Muscle layer of duodenum (tissue), 2 donors: ENCODE results near the gene DNM1L.

Experiments used
- H3K27ac ChIP-seq: one replicate; pipeline ENCODE4 v1.7.0; 2013; ENCODE audit warnings: mild to moderate bottlenecking, low read length
- H3K27me3 ChIP-seq: one replicate; pipeline ENCODE4 v1.7.0; 2013; ENCODE audit warnings: low read depth, mild to moderate bottlenecking, control low read depth, low read length
- H3K36me3 ChIP-seq, 2 donors: one replicate each; pipeline ENCODE4 v1.7.0; 2013; ENCODE audit warnings: low read length in 2 of 2, control low read depth in 1 of 2, mild to moderate bottlenecking in 1 of 2; ENCODE audit not compliant: insufficient read depth in 2 of 2, control insufficient read depth in 1 of 2
- H3K4me1 ChIP-seq, 2 donors: one replicate each; pipeline ENCODE4 v1.7.0; 2013; ENCODE audit warnings: low read length in 2 of 2, mild to moderate bottlenecking in 2 of 2, control low read depth in 1 of 2, moderate library complexity in 1 of 2; ENCODE audit not compliant: insufficient read depth in 2 of 2, control insufficient read depth in 1 of 2
- H3K4me3 ChIP-seq, 2 donors: one replicate each; pipeline ENCODE4 v1.7.0; 2013; ENCODE audit warnings: low read length in 2 of 2, low read depth in 1 of 2, mild to moderate bottlenecking in 1 of 2
- H3K9me3 ChIP-seq, 2 donors: one replicate each; pipeline ENCODE4 v1.7.0; 2013; ENCODE audit warnings: low read length in 2 of 2, control low read depth in 1 of 2, mild to moderate bottlenecking in 1 of 2; ENCODE audit not compliant: control insufficient read depth in 1 of 2
- donor health status: healthy.

DNM1L gene

DNA sequence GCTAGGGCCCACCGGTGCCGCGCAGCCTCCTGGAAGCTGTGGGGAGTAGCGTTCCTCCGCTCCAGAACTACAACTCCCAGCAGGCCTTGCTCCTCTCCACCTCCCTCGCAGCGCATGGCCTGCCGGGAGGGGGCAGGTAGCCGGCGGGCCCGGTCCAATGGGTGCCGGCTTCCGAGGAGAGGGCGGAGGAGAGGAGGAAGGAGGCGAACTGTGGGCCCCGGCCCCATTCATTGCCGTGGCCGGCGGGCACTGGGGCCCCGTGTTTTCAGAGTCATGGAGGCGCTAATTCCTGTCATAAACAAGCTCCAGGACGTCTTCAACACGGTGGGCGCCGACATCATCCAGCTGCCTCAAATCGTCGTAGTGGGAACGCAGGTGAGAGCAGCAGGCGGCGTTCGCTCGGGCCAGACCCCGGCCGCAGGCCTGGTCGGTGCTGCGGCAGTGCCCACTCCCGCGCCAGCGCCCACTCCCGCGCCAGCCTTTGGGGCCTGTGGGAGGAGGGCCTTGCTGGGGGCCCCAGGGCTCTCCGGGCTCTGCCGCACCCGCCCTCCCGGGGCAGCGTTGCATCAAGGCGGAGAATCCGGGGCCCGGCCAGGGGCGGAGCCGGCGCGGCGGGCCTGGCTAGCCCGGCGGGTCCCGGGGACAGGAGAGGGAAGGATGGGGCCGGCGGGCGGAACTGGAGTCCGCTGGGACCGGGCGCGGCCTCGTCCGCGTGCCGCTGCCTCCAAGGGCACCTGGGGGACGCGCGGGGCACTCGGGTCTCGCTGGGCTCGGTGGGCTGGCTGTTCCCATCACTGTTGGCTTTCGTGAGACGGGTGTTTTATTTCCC lies at the start of gene DNM1L:
Gene DNM1L (plus strand): TSS at position 211 of the 829 bp plus-strand sequence. CDS start 63 bp downstream, at position 274.
- Histone ChIP-seq H3K4me3 (peak within 1 kb of the TSS; percentile 81 to 88), H3K9me3 (no peaks in the 10 kb centered on the region), H3K4me1 (peaks cover 0 to 10% of the 10 kb centered on the region in 2 donors), H3K27ac (peak within 1 kb of the TSS; percentile 92), H3K36me3 (peaks cover 0 to 6% of the 10 kb centered on the region in 2 donors), H3K27me3 (no peaks in the 10 kb centered on the region)

DNA sequence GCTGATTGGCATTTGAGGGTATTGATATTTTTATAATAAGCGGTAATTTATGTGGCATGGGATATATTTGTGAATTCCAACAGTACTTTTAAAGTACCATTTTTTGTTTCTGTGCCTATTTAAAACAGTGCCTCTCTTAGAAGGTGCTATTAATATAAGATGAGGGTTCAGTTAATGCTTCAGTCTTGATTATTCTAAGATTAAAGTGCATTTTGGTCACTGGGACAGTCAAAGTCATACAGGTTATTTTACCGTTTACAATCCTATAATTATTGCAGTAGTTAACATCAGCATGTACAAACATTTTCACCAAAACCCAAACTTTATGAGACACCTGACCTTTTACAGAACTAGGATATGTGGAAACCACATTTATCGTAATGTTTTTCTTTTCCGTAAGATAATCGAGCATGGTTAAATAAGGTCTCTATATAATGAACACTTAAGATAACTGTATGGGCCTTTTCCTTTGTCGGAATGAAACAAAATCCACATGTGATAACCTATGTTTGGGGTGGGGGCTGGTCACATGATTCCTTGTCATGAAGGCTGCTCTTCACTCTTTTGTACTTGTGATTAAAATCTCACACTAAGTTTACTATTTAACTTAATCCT lies 37.7 kb upstream of the DNM1L start:
- H3K9me3 ChIP-seq, result no peaks in the 10 kb centered on the region
- H3K36me3 ChIP-seq, result peaks cover 33 to 46% of the 10 kb centered on the region in 2 donors
- no peak overlapping the region for H3K27ac ChIP-seq
- no peaks in the 10 kb centered on the region for H3K27me3 ChIP-seq
- H3K4me3 ChIP-seq, result no peak overlapping the region
- no peaks in the 10 kb centered on the region for H3K4me1 ChIP-seq

DNA sequence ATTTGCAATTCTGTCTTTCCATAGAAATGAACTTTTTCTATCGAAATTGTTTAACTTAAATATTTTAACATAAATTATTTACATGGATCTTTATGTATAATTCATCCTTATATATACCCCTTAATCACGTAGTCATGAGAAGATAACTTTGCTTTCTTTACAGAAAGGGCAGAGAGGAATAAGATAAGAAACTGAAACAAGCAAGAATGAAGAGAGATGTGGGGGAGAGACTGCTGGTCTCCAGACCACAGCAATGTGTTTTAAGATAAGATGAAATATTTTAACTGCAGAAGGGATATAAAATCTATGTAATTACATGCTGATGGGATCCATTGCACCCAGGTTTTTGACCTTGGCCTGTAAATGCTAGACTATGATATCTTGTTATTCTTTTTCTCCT lies 34.7 kb upstream of the DNM1L start:
- H3K36me3 ChIP-seq, result peaks cover 25 to 31% of the 10 kb centered on the region in 2 donors

DNA sequence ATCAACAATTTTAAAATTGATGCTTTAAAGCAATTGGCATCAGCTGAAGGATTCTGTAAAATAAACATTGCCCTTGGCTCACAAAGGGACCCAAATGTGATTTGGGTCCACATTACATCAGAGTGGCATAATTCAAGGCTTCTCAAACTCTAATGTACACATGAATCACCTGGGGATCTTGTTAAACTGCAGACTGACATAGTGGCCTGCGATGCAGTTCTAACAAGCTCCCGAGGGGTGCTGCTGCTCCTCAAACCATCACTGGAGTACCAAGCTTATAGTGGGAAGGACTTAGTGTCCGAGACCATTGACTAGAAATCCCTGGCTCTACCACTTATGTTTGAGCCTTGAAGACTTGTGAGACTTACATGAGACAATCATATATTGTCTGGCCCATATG lies 31.8 kb upstream of the DNM1L start:
- no peak overlapping the region for H3K4me3 ChIP-seq
- peaks cover 6 to 11% of the 10 kb centered on the region in 2 donors for H3K36me3 ChIP-seq
- H3K27me3 ChIP-seq, result no peaks in the 10 kb centered on the region
- no peak overlapping the region for H3K27ac ChIP-seq
- H3K4me1 ChIP-seq, result no peaks in the 10 kb centered on the region
- H3K9me3 ChIP-seq, result no peaks in the 10 kb centered on the region

More for the DNA sequence above, 34.7 kb upstream of the DNM1L start:
- H3K27me3 ChIP-seq, result no peaks in the 10 kb centered on the region
- H3K9me3 ChIP-seq, result no peaks in the 10 kb centered on the region
- H3K4me3 ChIP-seq, result no peak overlapping the region
- no peak overlapping the region for H3K27ac ChIP-seq
- H3K4me1 ChIP-seq, result no peaks in the 10 kb centered on the region

DNA sequence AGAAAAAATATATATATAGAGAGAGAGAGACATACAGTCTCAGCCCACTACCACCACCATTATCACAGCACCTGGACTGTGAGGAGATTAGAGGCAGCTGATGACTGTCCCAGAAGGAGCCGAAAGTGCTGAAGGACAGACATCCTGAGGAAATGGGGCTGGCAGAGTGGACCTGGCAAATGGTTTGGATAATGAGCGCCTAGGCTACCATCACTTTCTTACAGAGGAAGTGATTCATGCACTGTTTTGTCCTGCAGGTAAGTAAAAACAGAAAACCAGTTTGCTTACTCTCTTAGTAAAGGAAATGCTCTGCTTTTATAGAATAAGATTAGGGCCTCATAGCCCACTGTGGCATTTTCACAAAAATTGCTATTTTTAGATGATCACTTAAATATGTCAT lies 28.6 kb upstream of the DNM1L start:
- Histone ChIP-seq H3K27me3 (no peaks in the 10 kb centered on the region), H3K4me3 (no peak overlapping the region), H3K36me3 (peaks cover 0 to 5% of the 10 kb centered on the region in 2 donors), H3K27ac (no peak overlapping the region), H3K4me1 (no peaks in the 10 kb centered on the region), H3K9me3 (no peaks in the 10 kb centered on the region)

DNA sequence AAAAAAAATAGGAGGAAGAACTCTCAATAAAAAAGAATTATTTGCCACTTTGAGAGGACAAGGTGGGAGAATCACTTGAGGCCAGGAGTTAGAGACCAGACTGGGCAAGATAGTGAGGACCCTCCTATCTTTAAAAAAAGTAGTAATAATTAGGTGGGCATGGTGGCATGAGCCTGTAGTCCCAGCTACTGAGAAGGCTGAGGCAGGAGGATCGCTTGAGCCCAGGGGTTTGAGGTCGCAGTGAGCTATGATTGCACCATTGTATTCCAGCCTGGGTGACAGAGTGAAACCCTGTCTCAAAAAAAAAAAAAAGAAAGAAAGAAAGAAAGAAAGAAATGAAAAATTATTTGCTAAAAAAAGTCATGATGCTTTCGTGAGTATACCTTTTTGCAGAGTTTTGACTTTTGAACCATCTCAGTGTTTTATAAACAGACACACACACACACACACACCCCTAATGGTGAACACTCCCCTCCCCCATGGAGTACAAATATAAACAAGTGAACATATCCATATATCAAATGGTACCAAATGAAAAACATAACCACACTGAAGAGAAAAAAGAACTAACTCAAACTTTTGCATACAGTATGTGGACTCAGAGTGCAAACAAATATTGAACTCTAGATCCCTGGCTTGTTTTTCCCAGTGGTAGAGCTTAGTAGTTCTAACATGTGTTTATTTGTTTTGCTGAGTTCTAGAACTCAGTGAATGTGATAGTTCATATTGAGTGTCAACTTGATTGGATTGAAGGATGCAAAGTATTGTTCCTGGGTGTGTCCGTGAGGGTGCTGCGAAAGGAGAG lies 27.7 kb upstream of the DNM1L start:
- Histone ChIP-seq H3K9me3 (no peaks in the 10 kb centered on the region), H3K4me3 (no peak overlapping the region), H3K27ac (no peak overlapping the region), H3K4me1 (no peaks in the 10 kb centered on the region), H3K27me3 (no peaks in the 10 kb centered on the region), H3K36me3 (peaks cover 0 to 1% of the 10 kb centered on the region in 2 donors)

DNA sequence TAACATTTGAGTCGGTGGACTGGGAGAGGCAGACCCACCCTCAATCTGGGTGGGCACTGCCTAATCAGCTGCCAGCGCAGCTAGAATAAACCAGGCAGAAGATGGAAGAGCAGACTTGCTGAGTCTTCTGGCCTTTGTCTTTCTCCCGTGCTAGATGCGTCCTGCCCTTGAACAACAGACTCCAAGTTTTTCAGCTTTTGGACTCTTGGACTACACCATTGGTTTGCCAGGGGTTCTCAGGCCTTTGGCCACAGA lies 27.2 kb upstream of the DNM1L start:
- no peaks in the 10 kb centered on the region for H3K4me1 ChIP-seq
- no peak overlapping the region for H3K4me3 ChIP-seq
- no peak overlapping the region for H3K27ac ChIP-seq
- no peaks in the 10 kb centered on the region for H3K36me3 ChIP-seq
- H3K9me3 ChIP-seq, result no peaks in the 10 kb centered on the region
- no peaks in the 10 kb centered on the region for H3K27me3 ChIP-seq

DNA sequence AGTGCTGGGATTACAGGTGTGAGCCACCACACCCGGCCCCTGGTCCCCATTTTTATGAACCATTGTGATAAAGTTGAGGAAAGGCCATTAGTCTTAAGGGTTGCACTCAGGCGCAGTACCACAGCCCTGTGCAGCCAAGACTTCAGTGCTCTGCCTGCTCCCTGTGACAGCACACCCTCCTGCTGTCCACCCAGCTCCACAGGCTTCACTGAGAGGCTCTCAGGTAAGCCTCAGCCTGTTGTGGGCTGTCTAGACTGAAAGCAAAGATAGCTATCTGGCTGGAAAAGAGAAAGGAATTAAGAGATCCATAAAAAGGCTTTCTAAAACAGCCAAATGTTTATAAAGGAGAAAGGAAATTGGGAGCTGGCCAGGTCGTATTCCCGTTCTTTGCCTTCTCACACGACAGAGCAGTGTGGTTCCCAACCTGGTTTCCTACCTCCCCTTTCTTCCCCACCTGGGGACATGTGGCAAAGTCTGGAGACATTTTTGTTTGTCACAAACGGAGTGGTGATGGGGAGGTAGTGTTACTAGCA lies 19.1 kb upstream of the DNM1L start:
- no peaks in the 10 kb centered on the region for H3K9me3 ChIP-seq

DNA sequence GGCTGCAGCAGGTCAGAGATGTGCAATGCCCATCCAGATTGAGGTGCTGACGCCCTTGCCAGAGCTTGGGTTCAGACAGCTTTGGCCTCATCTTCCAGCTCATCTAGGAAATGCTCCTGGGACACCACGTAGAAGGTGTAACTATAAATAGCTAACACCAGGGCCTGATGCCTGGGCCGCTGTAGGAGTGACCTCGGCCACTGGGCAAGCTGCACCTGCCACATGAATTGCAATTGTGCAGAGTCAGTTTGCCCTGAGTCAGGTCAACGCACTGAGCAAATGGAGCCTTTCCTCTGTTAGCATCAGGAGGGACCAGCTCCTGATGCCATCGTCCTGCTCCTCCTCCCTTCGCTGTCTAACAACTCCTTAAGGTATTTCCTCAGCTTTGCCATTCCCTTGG lies 17.4 kb upstream of the DNM1L start:
- no peaks in the 10 kb centered on the region for H3K9me3 ChIP-seq
- H3K36me3 ChIP-seq, result no peaks in the 10 kb centered on the region
- no peak overlapping the region for H3K4me3 ChIP-seq
- H3K4me1 ChIP-seq, result peaks cover 0 to 8% of the 10 kb centered on the region in 2 donors
- no peak overlapping the region for H3K27ac ChIP-seq
- H3K27me3 ChIP-seq, result no peaks in the 10 kb centered on the region

More for the DNA sequence above, 19.1 kb upstream of the DNM1L start:
- Histone ChIP-seq H3K36me3 (no peaks in the 10 kb centered on the region), H3K27ac (no peak overlapping the region), H3K27me3 (no peaks in the 10 kb centered on the region), H3K4me1 (peaks cover 0 to 8% of the 10 kb centered on the region in 2 donors), H3K4me3 (no peak overlapping the region)

DNA sequence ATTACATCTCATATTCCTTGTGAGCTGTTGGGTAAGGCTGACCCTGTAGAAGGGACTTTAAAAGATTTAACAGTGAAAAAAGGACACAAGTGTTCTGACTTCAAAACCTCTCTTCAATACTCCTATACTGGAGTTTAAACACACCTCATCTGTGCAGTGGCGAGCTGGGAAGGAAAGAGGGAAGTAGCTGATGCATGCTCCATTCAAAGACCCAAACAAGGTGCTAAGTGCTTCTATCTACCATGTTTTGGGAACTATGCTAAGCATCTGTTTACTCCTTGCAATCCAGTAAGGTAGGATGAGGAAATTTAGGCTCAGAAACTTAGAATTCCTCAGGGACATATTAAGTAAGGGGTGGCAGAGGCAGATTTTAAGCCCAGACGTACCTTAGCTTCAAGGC lies 16.4 kb upstream of the DNM1L start:
- H3K27ac ChIP-seq, result no peak overlapping the region
- no peaks in the 10 kb centered on the region for H3K36me3 ChIP-seq
- no peak overlapping the region for H3K4me3 ChIP-seq
- H3K9me3 ChIP-seq, result no peaks in the 10 kb centered on the region
- no peaks in the 10 kb centered on the region for H3K27me3 ChIP-seq
- H3K4me1 ChIP-seq, result peaks cover 0 to 8% of the 10 kb centered on the region in 2 donors

DNA sequence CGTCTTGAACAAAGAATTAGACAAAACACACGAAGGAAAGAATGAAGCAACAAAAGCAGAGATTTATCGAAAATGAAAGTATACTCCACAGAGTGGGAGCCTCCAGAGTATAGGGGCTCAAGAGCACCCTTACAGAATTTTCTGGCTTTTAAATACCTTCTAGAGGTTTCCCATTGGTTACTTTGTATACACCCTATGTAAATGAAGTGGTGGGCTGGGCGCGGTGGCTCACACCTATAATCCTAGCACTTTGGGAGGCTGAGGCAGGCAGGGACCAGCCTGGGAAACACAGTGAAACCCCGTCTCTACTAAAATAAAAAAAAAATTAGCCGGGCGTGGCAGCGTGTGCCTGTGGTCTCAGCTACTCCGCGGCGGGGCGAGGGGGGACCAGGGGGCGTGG lies 13.1 kb upstream of the DNM1L start:
- H3K36me3 ChIP-seq, result no peaks in the 10 kb centered on the region
- H3K27me3 ChIP-seq, result no peaks in the 10 kb centered on the region
- H3K4me1 ChIP-seq, result no peaks in the 10 kb centered on the region
- H3K27ac ChIP-seq, result no peak overlapping the region
- H3K4me3 ChIP-seq, result no peak overlapping the region
- H3K9me3 ChIP-seq, result no peaks in the 10 kb centered on the region
